Stomach (tissue), 9 donors: ENCODE measurements around the gene TSEN54. TPM values are rescaled to one million over a fixed set of nuclear protein-coding genes. Genes with fewer than 3 reads are reported as not detected.
A peak's percentile ranks its signal among the peaks of the same experiment; 100 is the strongest.
"Not testable (repeated sequence)": the region's sequence is repeated elsewhere in the genome, so short reads cannot be mapped to it uniquely, and the experiment has no call there.

Experiments used
- DNase-seq, 2 donors: peaks; one replicate each; pipeline versions ENCODE4 v3.0.0 to v3.0.0-alpha.2; 2013 to 2019
- H3K27ac ChIP-seq, 5 donors: fragments of 200-600 bp in 4 of 5; sonication (generic) in 4 of 5; one replicate each; pipeline ENCODE4 v1.5.1; 2013 to 2019; ENCODE audit warnings: mild to moderate bottlenecking in 1 of 5, moderate library complexity in 1 of 5
- H3K27me3 ChIP-seq, 3 donors: fragments of 200-600 bp; sonication (generic); one replicate each; pipeline ENCODE4 v1.5.1; 2017 to 2019; ENCODE audit warnings: mixed run types in 1 of 3
- H3K36me3 ChIP-seq, 4 donors: fragments of 200-600 bp; sonication (generic); 1 replicate in 3 of 4; 2 replicates in 1 of 4; pipeline ENCODE4 v1.5.1; 2016 to 2019
- H3K4me1 ChIP-seq, 4 donors: fragments of 200-600 bp; sonication (generic); one replicate each; pipeline ENCODE4 v1.5.1; 2016 to 2019
- H3K4me3 ChIP-seq, 4 donors: fragments of 200-600 bp; sonication (generic) in 3 of 4; one replicate each; pipeline ENCODE4 v1.5.1; 2016 to 2019; ENCODE audit warnings: mild to moderate bottlenecking in 1 of 4
- H3K9me3 ChIP-seq, 4 donors: fragments of 200-600 bp; sonication (generic); one replicate each; pipeline ENCODE4 v1.5.1; 2016 to 2019
- CTCF ChIP-seq, 7 experiments: fragments of 450-650 bp in 4 of 7; fragments of 200-600 bp in 3 of 7; sonication (generic) in 3 of 7; IDR thresholded peaks; one replicate each; pipeline ENCODE4 v1.5.1; 2016 to 2019; ENCODE audit warnings: antibody characterized with exemption in 7 of 7, control low read depth in 2 of 7, mild to moderate bottlenecking in 1 of 7
- EP300 ChIP-seq: sonication (generic); formaldehyde crosslinking; IDR thresholded peaks from one replicate; pipeline ENCODE4 v1.6.1; 2017; ENCODE audit warnings: antibody characterized with exemption
- POLR2A ChIP-seq, 4 donors: fragments of 450-650 bp; IDR thresholded peaks; one replicate each; pipeline ENCODE4 v1.6.1; 2016; ENCODE audit warnings: antibody characterized with exemption in 4 of 4, control low read depth in 2 of 4, mild to moderate bottlenecking in 1 of 4, moderate library complexity in 1 of 4
- POLR2AphosphoS5 ChIP-seq, 3 donors: sonication (generic); formaldehyde crosslinking; IDR thresholded peaks; one replicate each; pipeline ENCODE4 v1.6.1; 2016; ENCODE audit warnings: antibody characterized with exemption in 3 of 3
- WGBS, 5 donors: extraction: QIAGEN DNeasy Blood & Tissue Kit in 3 of 5; methylation state at CpG; one replicate each; pipeline versions ENCODE4 v1.1.5 to v1.1.7; 2013 to 2018; 5-methylcytosine and 5-hydroxymethylcytosine counted together
- intact Hi-C: fragments of 100-400 bp; cut with DNase I; formaldehyde crosslinking; loops from one replicate; pipeline ENCODE4 v1.15.1; 2023; ENCODE audit warnings: low total_unique reads
- polyA plus RNA-seq, 3 donors: library from polyadenylated mRNA; stranded (reverse); fragments of 200-250 nt; gene quantifications; one replicate each; pipeline ENCODE4 v1.2.3, GENCODE V29; 2013
- total RNA-seq, 5 donors: library from RNA; depleted of rRNA; stranded (reverse); fragments of >200 nt; gene quantifications; one replicate each; pipeline versions ENCODE4 v1.1.0 to v1.2.3, GENCODE V29; 2014 to 2016
- donor health status: healthy with polysubstance abuse.
- donor health status: Bipolar disorder and iron deficiency.
- donor health status: healthy.

TSEN54 gene
- total and polyA plus RNA-seq, 8 donors = 13.2 to 219 (median 42.1) TPM

- H3K36me3 ChIP-seq = peaks cover 10 to 44% (median 40%) of the 10 kb centered on the region in 4 donors
- H3K4me1 ChIP-seq = peaks cover 18 to 33% (median 24%) of the 10 kb centered on the region in 4 donors
- H3K4me3 ChIP-seq = no peak overlapping the region
- peak in 1 of 2 donors; percentile 72 for DNase-seq
- no peaks in the 10 kb centered on the region for H3K9me3 ChIP-seq
- no peaks in the 10 kb centered on the region for H3K27me3 ChIP-seq
- 51 to 66% (median 57%) methylated on average over 3 of the region's 3 CpGs for WGBS, 5 donors
- TF ChIP-seq POLR2A (IDR thresholded peaks at IDR 0.05) (no peak), POLR2AphosphoS5 (IDR thresholded peaks at IDR 0.05) (no peak), CTCF (IDR thresholded peaks at IDR 0.05) (no peak), EP300 (no peak)
- H3K27ac ChIP-seq = peak overlapping the region in 4 of 5 donors; percentile 47 to 68 (median 61)
- intact Hi-C loops = no loop called here
Measured at GRCh38 chr17:75475851-75476250, 40.5 kb upstream of the TSEN54 start.

- Histone ChIP-seq H3K4me3 (no peak overlapping the region), H3K9me3 (no peaks in the 10 kb centered on the region), H3K4me1 (peaks cover 18 to 36% (median 28%) of the 10 kb centered on the region in 4 donors), H3K27ac (peak overlapping the region in 3 of 5 donors; percentile 57 to 68 (median 65)), H3K27me3 (no peaks in the 10 kb centered on the region), H3K36me3 (peaks cover 10 to 44% (median 40%) of the 10 kb centered on the region in 4 donors)
- peak in 1 of 2 donors; percentile 72 for DNase-seq
- 35 to 53% (median 46%) methylated on average over 8 of the region's 8 CpGs for WGBS, 5 donors
- intact Hi-C loops = no loop called here
- TF ChIP-seq POLR2A (IDR thresholded peaks at IDR 0.05) (no peak), POLR2AphosphoS5 (IDR thresholded peaks at IDR 0.05) (no peak), EP300 (no peak), CTCF (IDR thresholded peaks at IDR 0.05) (no peak)
Measured at GRCh38 chr17:75476271-75476671, 40.1 kb upstream of the TSEN54 start.

DNA sequence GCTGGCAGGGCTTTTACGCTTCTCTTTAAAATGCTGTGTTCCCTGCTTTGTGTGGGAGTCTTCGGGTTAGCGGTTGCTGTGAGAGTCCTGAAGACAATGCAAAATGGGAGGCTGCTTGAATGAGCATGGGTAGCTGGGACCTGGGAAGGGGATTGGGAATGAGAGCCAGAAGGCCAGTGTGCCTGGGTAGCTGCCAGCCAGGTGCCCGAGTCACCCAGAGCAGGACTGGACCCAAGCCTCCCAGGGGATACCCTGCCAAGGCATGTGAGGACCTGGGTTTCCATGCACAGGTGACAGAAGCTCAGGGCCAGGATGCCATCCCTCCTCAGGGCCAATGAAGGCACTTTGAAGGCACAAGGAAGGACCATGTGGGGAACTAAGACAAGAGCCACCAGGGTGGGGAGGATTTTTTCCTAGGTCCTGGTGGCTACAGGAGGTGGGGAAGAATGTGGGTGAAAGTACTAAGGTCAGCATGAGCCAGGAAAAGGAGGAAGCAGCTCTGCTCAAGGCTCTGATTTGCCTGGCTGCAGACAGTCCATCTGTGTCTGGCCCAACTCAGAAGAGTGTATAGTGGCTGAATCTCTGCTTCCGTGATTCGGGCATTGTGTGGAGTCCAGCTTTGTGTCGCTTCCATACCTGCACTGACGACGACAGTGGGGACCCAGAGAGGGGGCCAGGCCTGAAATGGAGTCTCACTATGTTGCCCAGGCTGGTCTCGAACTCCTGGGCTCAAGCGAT is 39.4 kb upstream of the TSEN54 start:
- Histone ChIP-seq H3K27me3 (no peaks in the 10 kb centered on the region), H3K27ac (peak overlapping the region in 4 of 5 donors; percentile 7 to 68 (median 57)), H3K4me3 (no peak overlapping the region), H3K9me3 (no peaks in the 10 kb centered on the region), H3K4me1 (peaks cover 18 to 42% (median 34%) of the 10 kb centered on the region in 4 donors), H3K36me3 (peaks cover 10 to 39% (median 37%) of the 10 kb centered on the region in 4 donors)
- 60 to 76% (median 68%) methylated on average over 11 of the region's 11 CpGs for WGBS, 5 donors
- intact Hi-C loops = no loop called here
- TF ChIP-seq CTCF (IDR thresholded peaks at IDR 0.05) (no peak), POLR2A (IDR thresholded peaks at IDR 0.05) (no peak), EP300 (no peak), POLR2AphosphoS5 (IDR thresholded peaks at IDR 0.05) (no peak)
- peak in 1 of 2 donors; percentile 28 for DNase-seq

DNA sequence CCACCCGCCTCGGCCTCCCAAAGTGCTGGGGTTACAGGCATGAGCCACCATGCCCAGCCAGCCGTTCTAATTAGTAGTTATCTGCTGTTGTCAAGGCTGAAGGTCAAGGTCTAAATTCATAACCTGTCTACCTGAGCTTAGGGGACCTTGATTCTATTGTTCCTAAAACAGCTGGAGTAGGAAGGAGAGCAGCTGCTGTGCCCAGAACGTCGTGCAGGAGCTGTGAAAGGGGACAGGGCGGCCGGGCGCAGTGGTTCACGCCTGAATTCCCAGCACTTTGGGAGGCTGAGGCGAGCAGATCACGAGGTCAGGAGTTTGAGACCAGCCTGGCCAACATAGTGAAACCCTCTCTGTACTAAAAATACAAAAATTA is 38.9 kb upstream of the TSEN54 start:
- Histone ChIP-seq H3K27ac (peak overlapping the region in 3 of 5 donors; percentile 49 to 68 (median 65)), H3K4me1 (peaks cover 18 to 46% (median 35%) of the 10 kb centered on the region in 4 donors), H3K36me3 (peaks cover 7 to 33% (median 32%) of the 10 kb centered on the region in 4 donors)
- H3K9me3 ChIP-seq, H3K27me3 ChIP-seq, H3K4me3 ChIP-seq, intact Hi-C loops: not testable (repeated sequence)
- DNase-seq = peak in 1 of 2 donors; percentile 4
- WGBS, 5 donors = 79 to 85% (median 82%) methylated on average over 10 to 11 of the region's 11 CpGs

GRCh38 chr17:75478508-75478907 is 37.8 kb upstream of the TSEN54 start:
- Histone ChIP-seq H3K4me3 (no peak overlapping the region), H3K36me3 (peaks cover 0 to 27% (median 21%) of the 10 kb centered on the region in 4 donors), H3K27ac (no peak overlapping the region), H3K4me1 (peaks cover 18 to 49% (median 35%) of the 10 kb centered on the region in 4 donors), H3K9me3 (no peaks in the 10 kb centered on the region), H3K27me3 (no peaks in the 10 kb centered on the region)
- DNase-seq = no peak
- 78 to 84% (median 80%) methylated on average over 7 of the region's 7 CpGs for WGBS, 5 donors
- intact Hi-C loops = no loop called here
- TF ChIP-seq EP300 (no peak), POLR2A (IDR thresholded peaks at IDR 0.05) (no peak), POLR2AphosphoS5 (IDR thresholded peaks at IDR 0.05) (no peak), CTCF (IDR thresholded peaks at IDR 0.05) (no peak)
